ENCODE data around the gene CCND1. TPM values are rescaled to one million over a fixed set of nuclear protein-coding genes. Genes with fewer than 3 reads are reported as not detected.

The CCND1 gene
- total RNA-seq, 1 experiment from 2014 or later: 292 TPM

GRCh38 chr11:69659591-69659990, 18.6 kb downstream of the CCND1 start:
- Histone ChIP-seq H3K27me3 (ENCODE audit: control insufficient read depth, insufficient read depth, low read length) (no peaks in the 10 kb centered on the region), H3K4me3 (ENCODE audit: insufficient read depth, low read depth, low read length) (no peak overlapping the region), H3K36me3 (replicated peaks; ENCODE audit: control insufficient read depth, insufficient read depth, low read length) (no peaks in the 10 kb centered on the region)
- peak; percentile 38 for DNase-seq

GRCh38 chr11:69660001-69660500, 19.1 kb downstream of the CCND1 start:
- Histone ChIP-seq H3K36me3 (replicated peaks; ENCODE audit: control insufficient read depth, insufficient read depth, low read length) (peaks cover 2% of the 10 kb centered on the region; the same call in 1 of the 2 replicates), H3K4me3 (ENCODE audit: insufficient read depth, low read depth, low read length) (no peak overlapping the region), H3K27me3 (ENCODE audit: control insufficient read depth, insufficient read depth, low read length) (no peaks in the 10 kb centered on the region)
- peak; percentile 34 for DNase-seq

- DNase-seq: peak; percentile 26
- Histone ChIP-seq H3K4me3 (ENCODE audit: insufficient read depth, low read depth, low read length) (no peak overlapping the region), H3K27me3 (ENCODE audit: control insufficient read depth, insufficient read depth, low read length) (no peaks in the 10 kb centered on the region), H3K36me3 (replicated peaks; ENCODE audit: control insufficient read depth, insufficient read depth, low read length) (peaks cover 3% of the 10 kb centered on the region)
Observed at GRCh38 chr11:69661413-69661715, 20.4 kb downstream of the CCND1 start.

GRCh38 chr11:69662021-69662698, 21.2 kb downstream of the CCND1 start:
- Histone ChIP-seq H3K36me3 (replicated peaks; ENCODE audit: control insufficient read depth, insufficient read depth, low read length) (peaks cover 3% of the 10 kb centered on the region), H3K27me3 (ENCODE audit: control insufficient read depth, insufficient read depth, low read length) (no peaks in the 10 kb centered on the region), H3K4me3 (ENCODE audit: insufficient read depth, low read depth, low read length) (no peak overlapping the region)
- peak; percentile 88 for DNase-seq

GRCh38 chr11:69662806-69663205, 21.9 kb downstream of the CCND1 start:
- Histone ChIP-seq H3K27me3 (ENCODE audit: control insufficient read depth, insufficient read depth, low read length) (no peaks in the 10 kb centered on the region), H3K36me3 (replicated peaks; ENCODE audit: control insufficient read depth, insufficient read depth, low read length) (peaks cover 3% of the 10 kb centered on the region), H3K4me3 (ENCODE audit: insufficient read depth, low read depth, low read length) (no peak overlapping the region)
- DNase-seq: peak; percentile 38

DNA sequence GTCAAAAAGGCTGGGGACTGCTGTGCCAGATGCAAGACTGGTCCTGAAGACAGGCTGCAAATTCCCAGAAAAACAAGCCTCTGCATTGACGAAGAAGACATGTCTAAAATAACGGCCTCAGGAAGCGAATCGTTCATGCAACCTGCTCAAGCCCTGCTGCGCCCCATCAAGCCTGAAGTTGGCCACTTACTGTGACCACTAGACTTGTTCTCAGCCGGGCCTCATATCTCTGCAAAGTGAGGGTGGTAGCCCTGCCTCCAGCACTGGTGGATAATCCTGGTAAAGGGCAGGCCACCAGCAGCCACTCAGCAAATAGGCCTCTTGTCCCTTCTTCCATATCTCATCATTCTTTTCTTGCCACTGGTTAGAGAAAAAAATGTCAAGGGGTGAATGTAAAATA, 22.4 kb downstream of the CCND1 start:
- peaks cover 3% of the 10 kb centered on the region for H3K36me3 ChIP-seq (replicated peaks; ENCODE audit: control insufficient read depth, insufficient read depth, low read length)
- no peak overlapping the region for H3K4me3 ChIP-seq (ENCODE audit: insufficient read depth, low read depth, low read length)
- DNase-seq: peak; percentile 22
- H3K27me3 ChIP-seq (ENCODE audit: control insufficient read depth, insufficient read depth, low read length): no peaks in the 10 kb centered on the region

GRCh38 chr11:69664103-69664775, 23.3 kb downstream of the CCND1 start:
- H3K36me3 ChIP-seq (replicated peaks; ENCODE audit: control insufficient read depth, insufficient read depth, low read length): peaks cover 3% of the 10 kb centered on the region
- no peak overlapping the region for H3K4me3 ChIP-seq (ENCODE audit: insufficient read depth, low read depth, low read length)
- peak; percentile 14 for DNase-seq
- H3K27me3 ChIP-seq (ENCODE audit: control insufficient read depth, insufficient read depth, low read length): no peaks in the 10 kb centered on the region

DNA sequence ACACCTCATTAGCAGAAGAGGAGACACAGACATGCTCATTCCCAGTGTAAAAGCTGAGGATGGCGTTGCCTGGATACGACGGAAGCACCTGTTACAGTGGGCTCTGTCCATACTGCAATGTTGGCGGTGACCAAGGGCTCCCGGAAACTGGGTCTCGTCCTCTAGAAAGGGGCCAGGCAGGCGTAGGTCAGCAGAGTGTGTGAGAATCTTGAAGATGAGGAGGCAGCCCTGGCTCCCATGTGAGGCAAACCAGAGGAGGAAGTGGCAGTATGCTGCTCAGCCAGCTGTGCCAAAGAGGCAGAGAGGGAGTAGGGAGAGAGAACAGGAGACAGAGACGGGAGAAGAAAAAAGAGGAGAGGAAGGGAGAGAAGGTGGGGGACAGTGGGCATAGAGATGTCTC, 23.9 kb downstream of the CCND1 start:
- Histone ChIP-seq H3K4me3 (ENCODE audit: insufficient read depth, low read depth, low read length) (no peak overlapping the region), H3K36me3 (replicated peaks; ENCODE audit: control insufficient read depth, insufficient read depth, low read length) (peaks cover 3% of the 10 kb centered on the region), H3K27me3 (ENCODE audit: control insufficient read depth, insufficient read depth, low read length) (no peaks in the 10 kb centered on the region)
- peak; percentile 15 for DNase-seq

GRCh38 chr11:69665669-69666068, 24.7 kb downstream of the CCND1 start:
- no peaks in the 10 kb centered on the region for H3K27me3 ChIP-seq (ENCODE audit: control insufficient read depth, insufficient read depth, low read length)
- H3K4me3 ChIP-seq (ENCODE audit: insufficient read depth, low read depth, low read length): no peak overlapping the region
- no peak for DNase-seq
- peaks cover 3% of the 10 kb centered on the region for H3K36me3 ChIP-seq (replicated peaks; ENCODE audit: control insufficient read depth, insufficient read depth, low read length)

DNA sequence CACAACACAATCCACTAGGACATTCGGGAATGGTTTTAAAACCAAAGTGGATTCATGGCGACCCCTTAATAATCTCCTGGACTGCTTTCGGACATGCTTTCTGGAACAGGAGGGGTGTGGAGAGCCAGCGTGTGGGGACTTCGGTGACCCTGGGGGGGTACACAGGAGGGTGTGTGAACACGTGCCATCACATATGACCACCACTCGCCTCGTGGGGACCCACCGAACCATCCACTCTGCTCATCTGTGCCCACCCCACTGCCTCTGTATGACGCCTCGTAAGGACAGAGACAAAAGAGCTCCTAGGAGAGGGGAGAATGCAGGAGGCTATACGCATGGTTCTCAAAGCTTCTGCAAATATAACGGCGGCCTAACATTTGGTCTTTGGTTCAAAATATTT, 25.3 kb downstream of the CCND1 start:
- no peaks in the 10 kb centered on the region for H3K27me3 ChIP-seq (ENCODE audit: control insufficient read depth, insufficient read depth, low read length)
- peak; percentile 33 for DNase-seq
- H3K4me3 ChIP-seq (ENCODE audit: insufficient read depth, low read depth, low read length): no peak overlapping the region
- peaks cover 3% of the 10 kb centered on the region for H3K36me3 ChIP-seq (replicated peaks; ENCODE audit: control insufficient read depth, insufficient read depth, low read length)

DNA sequence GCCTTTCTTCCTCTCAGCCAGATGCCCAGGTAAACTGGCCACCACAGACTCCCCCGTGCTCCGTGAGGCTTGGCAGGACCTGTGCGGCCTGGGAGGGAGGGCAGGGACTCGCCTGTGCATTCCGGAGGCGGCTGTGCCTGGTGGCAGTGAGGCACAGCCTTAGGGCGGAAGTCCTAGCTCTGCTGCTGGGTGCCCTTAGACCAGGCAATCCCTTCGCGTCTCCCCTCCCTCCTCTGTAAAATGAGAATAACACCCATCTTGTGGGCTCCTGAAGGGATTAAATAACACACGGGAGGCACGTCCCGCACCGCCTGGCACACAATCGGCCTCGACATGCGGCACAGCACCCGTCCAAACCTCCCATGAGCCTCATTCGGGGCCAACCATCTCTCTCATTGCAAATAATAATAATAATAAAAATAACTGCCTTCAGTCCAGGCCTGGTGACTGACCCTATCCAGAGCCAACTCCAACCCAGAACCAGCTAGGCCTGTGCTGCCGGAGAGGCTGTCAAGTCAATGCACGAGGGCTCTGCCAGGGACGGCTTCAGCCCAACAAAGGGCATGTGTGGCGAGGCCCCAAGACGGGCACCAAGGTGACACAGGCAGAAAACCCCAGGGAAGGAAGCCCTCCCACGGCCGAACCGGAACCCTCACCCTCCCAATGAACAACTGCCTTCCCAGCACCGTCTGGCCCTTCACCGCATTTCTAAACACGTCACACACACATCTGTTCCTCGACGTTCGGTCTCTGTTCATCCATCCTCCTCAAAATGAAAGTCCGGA, 26.0 kb downstream of the CCND1 start:
- H3K4me3 ChIP-seq (ENCODE audit: insufficient read depth, low read depth, low read length): no peak overlapping the region
- peaks cover 4% of the 10 kb centered on the region for H3K36me3 ChIP-seq (replicated peaks; ENCODE audit: control insufficient read depth, insufficient read depth, low read length)
- H3K27me3 ChIP-seq (ENCODE audit: control insufficient read depth, insufficient read depth, low read length): no peaks in the 10 kb centered on the region
- peak; percentile 28 for DNase-seq

DNA sequence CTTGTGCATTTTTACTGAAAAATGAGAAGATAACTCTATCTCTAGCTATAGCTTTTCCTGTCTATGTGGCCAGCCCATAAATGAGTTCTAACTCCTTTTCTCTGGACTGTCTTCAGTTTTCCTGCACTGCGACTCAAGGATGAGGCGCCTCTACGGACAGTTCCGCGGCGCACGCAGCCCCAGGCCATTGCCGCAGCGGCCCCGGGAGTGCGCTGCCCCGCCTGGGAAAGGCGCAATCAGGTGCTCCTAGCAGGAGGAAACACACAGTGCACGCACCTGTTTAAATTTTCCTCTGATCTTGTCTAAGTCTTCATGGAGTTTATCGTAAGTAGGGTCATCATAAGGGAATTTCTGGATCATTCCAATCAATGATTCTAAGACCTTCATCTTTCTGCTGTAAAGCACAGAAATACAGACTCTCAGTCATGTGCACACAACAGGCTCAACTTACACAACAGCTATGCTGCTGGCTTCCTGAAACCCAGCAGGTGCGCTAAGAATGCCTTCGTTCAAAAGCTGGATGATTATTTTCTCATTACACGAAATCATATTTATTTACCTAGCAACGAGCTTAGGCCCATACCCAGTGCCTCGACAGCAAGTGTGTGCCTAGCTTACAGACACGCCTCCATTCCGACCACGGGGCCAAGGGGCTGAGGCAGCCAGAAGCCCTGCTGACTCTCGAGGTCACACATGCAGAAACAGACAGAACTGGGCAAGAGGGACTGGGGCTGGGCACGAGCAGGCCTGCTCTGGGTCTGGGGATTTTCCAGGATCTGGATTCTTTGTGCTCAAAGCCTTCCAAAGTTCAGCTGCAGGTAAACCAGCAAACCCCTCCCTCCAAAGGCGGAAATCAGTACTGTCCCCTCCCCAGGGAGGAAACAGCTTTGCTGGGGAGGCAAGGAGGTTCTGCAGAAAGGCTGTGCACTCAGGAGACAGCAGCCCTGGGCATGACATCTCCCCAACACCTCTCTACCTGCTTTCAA, 27.0 kb downstream of the CCND1 start:
- no peaks in the 10 kb centered on the region for H3K27me3 ChIP-seq (ENCODE audit: control insufficient read depth, insufficient read depth, low read length)
- H3K4me3 ChIP-seq (ENCODE audit: insufficient read depth, low read depth, low read length): no peak overlapping the region
- H3K36me3 ChIP-seq (replicated peaks; ENCODE audit: control insufficient read depth, insufficient read depth, low read length): peaks cover 7% of the 10 kb centered on the region
- DNase-seq: peak; percentile 32

- no peaks in the 10 kb centered on the region for H3K27me3 ChIP-seq (ENCODE audit: control insufficient read depth, insufficient read depth, low read length)
- peaks cover 7% of the 10 kb centered on the region for H3K36me3 ChIP-seq (replicated peaks; ENCODE audit: control insufficient read depth, insufficient read depth, low read length)
- no peak overlapping the region for H3K4me3 ChIP-seq (ENCODE audit: insufficient read depth, low read depth, low read length)
- peak; percentile 32 for DNase-seq
Observed at GRCh38 chr11:69669486-69669885, 28.5 kb downstream of the CCND1 start.

Data from H7 (cell line).